ENCODE results near the gene PRKCE. TPM values are rescaled to one million over a fixed set of nuclear protein-coding genes. Genes with fewer than 3 reads are reported as not detected.
A peak's percentile ranks its signal among the peaks of the same experiment; 100 is the strongest.

PRKCE gene
- total RNA-seq, 1 experiment from 2014 or later = 14.0 TPM

DNA sequence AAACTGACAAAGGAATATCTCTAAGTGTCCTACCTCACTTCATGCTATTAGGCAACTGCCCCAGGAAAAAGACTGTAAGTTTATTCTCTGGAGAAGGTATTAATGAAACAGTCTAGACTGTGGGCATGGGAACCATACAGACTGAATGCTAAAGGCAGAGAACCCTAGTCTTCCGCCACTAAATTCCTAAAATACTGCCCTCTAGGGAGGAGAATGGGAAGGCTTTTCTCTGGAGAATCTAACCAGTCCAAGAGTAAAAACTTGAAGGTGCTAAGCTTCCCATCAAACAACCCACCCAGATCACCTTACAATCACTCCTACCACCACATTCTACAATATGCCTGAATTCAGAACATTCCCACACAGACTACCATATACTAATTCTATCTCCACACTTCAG is 43.8 kb upstream of the PRKCE start:
- intact Hi-C loops (cut with micrococcal nuclease; ENCODE audit: unreplicated experiment) (no loop called here), in situ Hi-C loops (cut with HindIII; ENCODE audit: low pct_unique_long_range_greater_than_20kb, low sequenced_read_pairs) (no loop called here)
- POLR2A ChIA-PET = interaction anchor here (0.6 kb wide), 1 partner anchor 443 kb away, joined by 6 read pairs; no protein-coding TSS in a partner anchor
- Histone ChIP-seq H3K36me3 (ENCODE audit: control insufficient read depth, insufficient read depth, low read length) (peaks cover 2% of the 10 kb centered on the region), H3K4me3 (ENCODE audit: low read depth in 2 of 2, low read length in 2 of 2) (no peak overlapping the region), H3K9me3 (ENCODE audit: control insufficient read depth, insufficient read depth, low read depth, low read length) (no peaks in the 10 kb centered on the region), H3K4me1 (ENCODE audit: control insufficient read depth, insufficient read depth, low read length) (peaks cover 14% of the 10 kb centered on the region), H3K27ac (ENCODE audit: low read length) (no peak overlapping the region), H3K27me3 (ENCODE audit: control insufficient read depth, insufficient read depth, low read length) (no peaks in the 10 kb centered on the region)
- no peak for TF ChIP-seq POLR2AphosphoS5 (IDR thresholded peaks at IDR 0.05; ENCODE audit: low read depth, low read length)
- no peak for TF ChIP-seq REST (IDR thresholded peaks at IDR 0.05; ENCODE audit: insufficient read depth in 1 of 2, low read depth in 2 of 2, low read length in 1 of 2)
- no peak for TF ChIP-seq SIN3A (IDR thresholded peaks at IDR 0.05; ENCODE audit: borderline replicate concordance, insufficient read depth, low read depth, low read length)
- no peak for TF ChIP-seq TCF7L2 (IDR thresholded peaks at IDR 0.05; ENCODE audit: low read depth, low read length)
- peak; percentile 78 for TF ChIP-seq CTCF (IDR thresholded peaks at IDR 0.05)
- peak; percentile 51; the same call in 1 of the 2 replicates for ATAC-seq
- no peak for DNase-seq (ENCODE audit: low read depth, low spot score)
- CTCF ChIA-PET = interaction anchor here (0.5 to 0.6 kb wide), 2 partner anchors 43 to 84 kb away, joined by 3 read pairs; no protein-coding TSS in a partner anchor
- no TSS peak for BruUV-seq (replicated peaks)

DNA sequence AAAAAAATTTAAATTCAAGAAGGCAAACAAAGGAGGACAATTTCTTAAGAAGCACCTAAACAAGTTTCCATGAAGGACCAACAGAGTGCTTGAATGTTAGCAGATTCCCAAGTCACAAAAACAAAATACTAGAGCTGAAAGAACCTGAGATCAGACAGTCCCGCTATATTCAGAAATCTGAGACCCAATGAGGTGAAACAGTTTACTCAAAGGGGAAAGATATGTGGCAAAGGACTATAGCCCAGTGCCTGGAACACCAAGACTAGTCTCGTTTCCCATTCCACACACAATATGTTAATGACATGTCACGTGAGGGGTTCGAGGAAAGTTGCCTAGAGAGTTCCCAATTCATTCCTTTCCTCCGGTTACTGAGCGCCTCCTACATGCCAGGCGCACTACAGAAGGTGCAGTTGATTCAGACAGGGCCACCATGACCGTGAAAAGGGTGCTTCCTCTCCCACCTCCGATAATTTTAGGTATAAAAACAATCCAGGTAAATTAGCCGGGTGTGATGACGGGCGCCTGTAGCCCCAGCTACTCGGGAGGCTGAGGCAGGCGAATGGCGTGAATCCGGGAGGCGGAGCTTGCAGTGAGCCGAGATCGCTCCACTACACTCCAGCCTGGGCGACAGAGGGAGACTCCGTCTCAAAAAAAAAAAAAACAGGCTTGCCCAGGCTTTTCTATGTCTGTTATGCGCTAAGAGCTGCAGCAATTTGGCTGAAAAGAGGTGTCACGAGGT is 41.0 kb upstream of the PRKCE start:
- ChIA-PET POLR2A (interaction anchor here (0.6 to 1.2 kb wide), 4 partner anchors 16 to 1153 kb away, joined by 3 to 9 read pairs (median 6); no protein-coding TSS in a partner anchor), CTCF (interaction anchor here (0.7 to 1.2 kb wide), 2 partner anchors 90 to 324 kb away, joined by 3 to 7 read pairs; no protein-coding TSS in a partner anchor)
- intact Hi-C loops (cut with micrococcal nuclease; ENCODE audit: unreplicated experiment) (no loop called here), in situ Hi-C loops (cut with HindIII; ENCODE audit: low pct_unique_long_range_greater_than_20kb, low sequenced_read_pairs) (no loop called here)
- TF ChIP-seq POLR2AphosphoS5 (IDR thresholded peaks at IDR 0.05; ENCODE audit: low read depth, low read length) (no peak), CTCF (IDR thresholded peaks at IDR 0.05) (peak; percentile 65)
- ATAC-seq (peak; percentile 72), DNase-seq (ENCODE audit: low read depth, low spot score) (peak; percentile 70)
- no peaks in the 10 kb centered on the region; the same call in 1 of the 2 replicates for H3K36me3 ChIP-seq (ENCODE audit: control insufficient read depth, insufficient read depth, low read length)
- H3K4me1 ChIP-seq (ENCODE audit: control insufficient read depth, insufficient read depth, low read length) = peaks cover 14% of the 10 kb centered on the region
- H3K9me3 ChIP-seq (ENCODE audit: control insufficient read depth, insufficient read depth, low read depth, low read length) = no peaks in the 10 kb centered on the region
- no peaks in the 10 kb centered on the region for H3K27me3 ChIP-seq (ENCODE audit: control insufficient read depth, insufficient read depth, low read length)
- H3K4me3 ChIP-seq (ENCODE audit: low read depth in 2 of 2, low read length in 2 of 2) = peak overlapping the region; percentile 78 to 97
- BruUV-seq (replicated peaks) = TSS peak; percentile 90
- H3K27ac ChIP-seq (ENCODE audit: low read length) = peak overlapping the region; percentile 85
